Stimulated activated CD4-positive, alpha-beta T cell treated with anti-CD3 and anti-CD28 coated beads, Interleukin-4, amount 100 ng/mL, for 4 hours (primary cell): ENCODE data around the gene DNAJC17.

Source experiments
- DNase-seq, 2 experiments: peaks; one replicate each; pipeline ENCODE4 v3.0.0-alpha.2; 2020

DNAJC17 gene

GRCh38 chr15:40763801-40764628 lies 43.3 kb downstream of the DNAJC17 start, which contains the start of gene GCHFR:
Gene GCHFR (plus strand): TSS chr15:40764068. CDS start chr15:40764181, 113 bp downstream.
- peak; percentile 53 to 64 for DNase-seq

- peak in 1 of 2 experiments; percentile 47 for DNase-seq
Observed at GRCh38 chr15:40762919-40763800, 44.1 kb downstream of the DNAJC17 start.

- no peak for DNase-seq
Observed at GRCh38 chr15:40759961-40760360, 47.3 kb downstream of the DNAJC17 start.

GRCh38 chr15:40756938-40757337 lies 50.3 kb downstream of the DNAJC17 start:
- DNase-seq: no peak

- DNase-seq: no peak
Observed at GRCh38 chr15:40755812-40756208, 51.5 kb downstream of the DNAJC17 start.

- DNase-seq: peak; percentile 90 to 95
Observed at GRCh38 chr15:40754883-40755811, 52.1 kb downstream of the DNAJC17 start, which contains the start of gene RMDN3. Gene RMDN3 (minus strand): TSS chr15:40755254. CDS start chr15:40754783, 471 bp downstream.

- DNase-seq: no peak
Observed at GRCh38 chr15:40754574-40754882, 52.7 kb downstream of the DNAJC17 start.

- DNase-seq: no peak
Observed at GRCh38 chr15:40751745-40752144, 55.5 kb downstream of the DNAJC17 start.

GRCh38 chr15:40750885-40751284 lies 56.4 kb downstream of the DNAJC17 start:
- DNase-seq: no peak

- no peak for DNase-seq
Observed at GRCh38 chr15:40749151-40749630, 58.1 kb downstream of the DNAJC17 start.

GRCh38 chr15:40747685-40748631 lies 59.3 kb downstream of the DNAJC17 start:
- DNase-seq: no peak

GRCh38 chr15:40746916-40747418 lies 60.3 kb downstream of the DNAJC17 start:
- no peak for DNase-seq

- DNase-seq: no peak
Observed at GRCh38 chr15:40744815-40745152, 62.5 kb downstream of the DNAJC17 start.

- peak; percentile 28 to 58 for DNase-seq
Observed at GRCh38 chr15:40743921-40744814, 63.1 kb downstream of the DNAJC17 start.

GRCh38 chr15:40743485-40743901 lies 63.8 kb downstream of the DNAJC17 start:
- no peak for DNase-seq

- no peak for DNase-seq
Observed at GRCh38 chr15:40739854-40740253, 67.4 kb downstream of the DNAJC17 start.

- DNase-seq: no peak
Observed at GRCh38 chr15:40739047-40739446, 68.2 kb downstream of the DNAJC17 start.

GRCh38 chr15:40737048-40737447 lies 70.2 kb downstream of the DNAJC17 start:
- DNase-seq: no peak

- DNase-seq: no peak
Observed at GRCh38 chr15:40736575-40736974, 70.7 kb downstream of the DNAJC17 start.

- no peak for DNase-seq
Observed at GRCh38 chr15:40731034-40731433, 76.2 kb downstream of the DNAJC17 start.
